Retinal pigment epithelial cell (primary cell): ENCODE results near the gene PPP4R4.
A peak's percentile ranks its signal among the peaks of the same experiment; 100 is the strongest.
"Not testable (repeated sequence)": the region's sequence is repeated elsewhere in the genome, so short reads cannot be mapped to it uniquely, and the experiment has no call there.

Source experiments
- DNase-seq: peaks from one replicate; pipeline ENCODE4 v3.0.0-alpha.2; 2010; ENCODE audit warnings: low read depth
- H3K4me3 ChIP-seq: 2 replicates; pipeline ENCODE4 v1.5.1; 2011; ENCODE audit warnings: mild to moderate bottlenecking, low read length, control low read depth, moderate library complexity
- TF ChIP-seq, protein P1 (sequence below): conservative IDR thresholded peaks from 2 replicates; pipeline ENCODE4 v1.5.1; 2011; ENCODE audit warnings: low read depth, low read length, control low read depth, inconsistent platforms

Gene PPP4R4

DNA sequence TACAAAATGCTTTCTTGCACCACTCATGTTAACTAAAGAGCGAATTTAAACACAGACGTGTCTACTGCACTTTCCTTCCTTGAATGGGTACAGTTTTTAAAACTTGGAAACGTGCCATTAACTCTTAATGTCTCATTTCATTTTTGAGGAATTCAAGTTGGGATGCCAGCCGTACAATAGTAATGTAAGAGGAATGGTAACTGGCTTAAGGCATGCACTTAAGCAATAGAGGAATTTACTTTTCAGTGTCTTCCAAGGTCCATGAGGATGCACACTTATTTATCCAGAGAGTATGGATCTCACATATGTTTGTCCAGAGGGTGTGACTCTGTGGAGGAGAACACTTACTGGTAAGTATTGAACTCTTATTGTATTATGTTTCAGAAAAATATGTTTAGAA, 52.9 kb downstream of the PPP4R4 start:
- H3K4me3 ChIP-seq = no peak overlapping the region
- no peak for DNase-seq
- TF ChIP-seq, protein P1, sequence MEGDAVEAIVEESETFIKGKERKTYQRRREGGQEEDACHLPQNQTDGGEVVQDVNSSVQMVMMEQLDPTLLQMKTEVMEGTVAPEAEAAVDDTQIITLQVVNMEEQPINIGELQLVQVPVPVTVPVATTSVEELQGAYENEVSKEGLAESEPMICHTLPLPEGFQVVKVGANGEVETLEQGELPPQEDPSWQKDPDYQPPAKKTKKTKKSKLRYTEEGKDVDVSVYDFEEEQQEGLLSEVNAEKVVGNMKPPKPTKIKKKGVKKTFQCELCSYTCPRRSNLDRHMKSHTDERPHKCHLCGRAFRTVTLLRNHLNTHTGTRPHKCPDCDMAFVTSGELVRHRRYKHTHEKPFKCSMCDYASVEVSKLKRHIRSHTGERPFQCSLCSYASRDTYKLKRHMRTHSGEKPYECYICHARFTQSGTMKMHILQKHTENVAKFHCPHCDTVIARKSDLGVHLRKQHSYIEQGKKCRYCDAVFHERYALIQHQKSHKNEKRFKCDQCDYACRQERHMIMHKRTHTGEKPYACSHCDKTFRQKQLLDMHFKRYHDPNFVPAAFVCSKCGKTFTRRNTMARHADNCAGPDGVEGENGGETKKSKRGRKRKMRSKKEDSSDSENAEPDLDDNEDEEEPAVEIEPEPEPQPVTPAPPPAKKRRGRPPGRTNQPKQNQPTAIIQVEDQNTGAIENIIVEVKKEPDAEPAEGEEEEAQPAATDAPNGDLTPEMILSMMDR = no peak

GRCh38 chr14:94237046-94237445, 62.9 kb downstream of the PPP4R4 start:
- DNase-seq = no peak
- H3K4me3 ChIP-seq = no peak overlapping the region
- TF ChIP-seq, protein P1 = no peak

DNA sequence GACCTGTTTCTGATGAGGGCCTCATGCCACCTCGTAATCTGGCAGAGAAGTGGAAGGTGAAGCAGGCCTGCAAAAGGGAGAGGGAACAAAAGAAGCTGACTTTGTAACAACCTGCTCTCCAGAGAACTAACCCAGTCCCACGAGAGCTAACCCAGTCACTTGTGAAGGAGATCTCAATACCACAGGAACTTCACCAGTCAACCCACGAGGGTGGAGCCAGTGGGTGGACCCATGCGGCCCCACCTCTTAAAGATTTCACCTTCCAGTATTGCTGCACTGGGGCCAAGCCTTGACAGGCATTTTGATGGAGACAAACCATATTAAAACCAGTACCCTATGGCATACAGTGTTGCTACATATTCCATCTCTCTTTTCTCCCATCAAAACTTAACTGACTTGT, 63.9 kb downstream of the PPP4R4 start:
- H3K4me3 ChIP-seq = no peak overlapping the region
- TF ChIP-seq, protein P1 = no peak
- DNase-seq = no peak

DNA sequence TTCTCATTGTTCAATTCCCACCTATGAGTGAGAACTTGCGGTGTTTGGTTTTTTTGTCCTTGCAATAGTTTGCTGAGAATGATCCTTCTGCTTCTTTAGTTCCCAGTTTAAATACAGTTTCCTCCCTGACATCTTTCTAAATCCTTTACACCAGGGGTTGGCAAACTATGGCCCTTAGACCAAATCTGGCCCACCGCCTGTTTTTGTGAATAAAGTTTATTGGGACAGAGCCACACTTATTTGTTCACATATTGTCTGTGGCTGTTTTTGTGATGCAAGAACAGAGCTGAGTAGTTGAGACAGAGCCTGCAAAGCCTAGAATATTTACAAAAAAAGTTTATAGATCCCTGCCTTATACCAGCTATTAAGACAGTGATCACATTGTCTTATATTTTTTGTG, 65.3 kb downstream of the PPP4R4 start:
- DNase-seq = no peak
- TF ChIP-seq, protein P1 = no peak
- no peak overlapping the region for H3K4me3 ChIP-seq

GRCh38 chr14:94244182-94244581, 70.1 kb downstream of the PPP4R4 start:
- DNase-seq = peak; percentile 63
- no peak overlapping the region for H3K4me3 ChIP-seq
- TF ChIP-seq, protein P1 = no peak

DNA sequence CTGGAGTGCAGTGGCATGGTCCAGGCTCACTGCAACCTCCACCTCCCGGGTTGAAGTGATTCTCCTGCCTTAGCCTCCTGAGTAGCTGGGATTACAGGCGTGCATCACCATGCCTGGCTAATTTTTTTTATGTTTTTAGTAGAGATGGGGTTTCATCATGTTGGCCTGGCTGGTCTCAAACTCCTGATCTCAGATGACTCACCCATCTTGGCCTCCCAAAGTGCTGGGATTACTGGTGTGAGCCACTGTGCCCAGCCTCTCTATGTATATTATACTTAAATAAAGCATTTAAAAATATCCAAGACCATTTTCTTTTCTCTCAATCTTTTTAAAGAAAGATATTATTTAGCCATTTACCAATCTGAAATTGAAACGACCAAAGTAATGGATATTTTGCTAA, 90.1 kb downstream of the PPP4R4 start:
- H3K4me3 ChIP-seq, DNase-seq: not testable (repeated sequence)

GRCh38 chr14:94267352-94267751, 93.2 kb downstream of the PPP4R4 start:
- H3K4me3 ChIP-seq = no peak overlapping the region
- TF ChIP-seq, protein P1 = no peak
- DNase-seq = no peak

- not testable (repeated sequence) for DNase-seq, H3K4me3 ChIP-seq
Measured at GRCh38 chr14:94268582-94268981, 94.5 kb downstream of the PPP4R4 start.
